ENCODE data around the gene MET. TPM values are rescaled to one million over a fixed set of nuclear protein-coding genes. Genes with fewer than 3 reads are reported as not detected.

MET gene
- total RNA-seq, 1 donor from 2014 or later: 15.2 TPM

GRCh38 chr7:116784647-116785046 is 112.7 kb downstream of the MET start:
- H3K4me3 ChIP-seq: no peak overlapping the region
- DNase-seq (ENCODE audit: extremely low spot score in 2 of 2): no peak
- no peaks in the 10 kb centered on the region for H3K9me3 ChIP-seq
- no peaks in the 10 kb centered on the region for H3K27me3 ChIP-seq
- intact Hi-C loops (cut with DNase I): loop anchor here (10.0 kb wide), 1 partner anchor 110 kb away; the partner anchor contains the start of gene MET
- TF ChIP-seq POLR2AphosphoS5 (IDR thresholded peaks at IDR 0.05; ENCODE audit: insufficient read depth in 1 of 2, low read depth in 1 of 2) (no peak), POLR2A (IDR thresholded peaks at IDR 0.05) (no peak)
- TF ChIP-seq, protein P1, sequence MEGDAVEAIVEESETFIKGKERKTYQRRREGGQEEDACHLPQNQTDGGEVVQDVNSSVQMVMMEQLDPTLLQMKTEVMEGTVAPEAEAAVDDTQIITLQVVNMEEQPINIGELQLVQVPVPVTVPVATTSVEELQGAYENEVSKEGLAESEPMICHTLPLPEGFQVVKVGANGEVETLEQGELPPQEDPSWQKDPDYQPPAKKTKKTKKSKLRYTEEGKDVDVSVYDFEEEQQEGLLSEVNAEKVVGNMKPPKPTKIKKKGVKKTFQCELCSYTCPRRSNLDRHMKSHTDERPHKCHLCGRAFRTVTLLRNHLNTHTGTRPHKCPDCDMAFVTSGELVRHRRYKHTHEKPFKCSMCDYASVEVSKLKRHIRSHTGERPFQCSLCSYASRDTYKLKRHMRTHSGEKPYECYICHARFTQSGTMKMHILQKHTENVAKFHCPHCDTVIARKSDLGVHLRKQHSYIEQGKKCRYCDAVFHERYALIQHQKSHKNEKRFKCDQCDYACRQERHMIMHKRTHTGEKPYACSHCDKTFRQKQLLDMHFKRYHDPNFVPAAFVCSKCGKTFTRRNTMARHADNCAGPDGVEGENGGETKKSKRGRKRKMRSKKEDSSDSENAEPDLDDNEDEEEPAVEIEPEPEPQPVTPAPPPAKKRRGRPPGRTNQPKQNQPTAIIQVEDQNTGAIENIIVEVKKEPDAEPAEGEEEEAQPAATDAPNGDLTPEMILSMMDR (IDR thresholded peaks at IDR 0.05): no peak
- peaks cover 14% of the 10 kb centered on the region for H3K4me1 ChIP-seq
- H3K36me3 ChIP-seq: no peaks in the 10 kb centered on the region
- H3K27ac ChIP-seq: no peak overlapping the region

GRCh38 chr7:116785843-116786242 is 113.8 kb downstream of the MET start:
- DNase-seq (ENCODE audit: extremely low spot score in 2 of 2): no peak
- intact Hi-C loops (cut with DNase I): loop anchor here (10.0 kb wide), 1 partner anchor 111 kb away; the partner anchor contains the start of gene MET
- no peak overlapping the region for H3K4me3 ChIP-seq
- no peaks in the 10 kb centered on the region for H3K27me3 ChIP-seq
- H3K9me3 ChIP-seq: no peaks in the 10 kb centered on the region
- no peaks in the 10 kb centered on the region for H3K36me3 ChIP-seq
- no peak overlapping the region for H3K27ac ChIP-seq
- H3K4me1 ChIP-seq: peaks cover 8% of the 10 kb centered on the region
- TF ChIP-seq POLR2A (IDR thresholded peaks at IDR 0.05) (no peak), POLR2AphosphoS5 (IDR thresholded peaks at IDR 0.05; ENCODE audit: insufficient read depth in 1 of 2, low read depth in 1 of 2) (no peak)
- TF ChIP-seq, protein P1 (IDR thresholded peaks at IDR 0.05): no peak

- TF ChIP-seq POLR2A (IDR thresholded peaks at IDR 0.05) (no peak), POLR2AphosphoS5 (IDR thresholded peaks at IDR 0.05; ENCODE audit: insufficient read depth in 1 of 2, low read depth in 1 of 2) (no peak)
- TF ChIP-seq, protein P1 (IDR thresholded peaks at IDR 0.05): no peak
- peaks cover 3% of the 10 kb centered on the region for H3K4me1 ChIP-seq
- no peak overlapping the region for H3K4me3 ChIP-seq
- no peak for DNase-seq (ENCODE audit: extremely low spot score in 2 of 2)
- H3K9me3 ChIP-seq: no peaks in the 10 kb centered on the region
- no peaks in the 10 kb centered on the region for H3K36me3 ChIP-seq
- no peaks in the 10 kb centered on the region for H3K27me3 ChIP-seq
- H3K27ac ChIP-seq: no peak overlapping the region
- intact Hi-C loops (cut with DNase I): loop anchor here (10.0 kb wide), 1 partner anchor 112 kb away; the partner anchor contains the start of gene MET
Observed at GRCh38 chr7:116786791-116787443, 114.9 kb downstream of the MET start.

DNA sequence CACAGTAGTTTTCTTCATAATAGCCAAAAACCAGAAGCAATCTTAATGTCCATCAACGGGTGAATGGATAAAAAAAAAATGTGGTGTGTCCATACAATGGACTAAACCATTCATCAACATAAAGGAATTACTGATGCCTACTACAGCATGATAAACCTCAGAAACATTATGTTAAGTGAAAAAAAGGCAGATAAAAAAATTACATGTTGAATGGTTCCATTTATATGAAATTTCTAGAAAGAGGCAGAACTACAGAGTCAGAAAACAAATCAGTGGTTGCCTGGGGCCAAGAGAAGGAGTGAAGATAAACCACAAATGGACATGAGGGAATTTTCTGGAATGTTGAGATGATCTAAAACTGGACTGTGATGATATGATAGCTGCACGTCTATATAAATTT is 115.9 kb downstream of the MET start:
- intact Hi-C loops (cut with DNase I): loop anchor here (10.0 kb wide), 1 partner anchor 113 kb away; the partner anchor contains the start of gene MET
- no peak for DNase-seq (ENCODE audit: extremely low spot score in 2 of 2)
- Histone ChIP-seq H3K27me3 (no peaks in the 10 kb centered on the region), H3K9me3 (no peaks in the 10 kb centered on the region), H3K4me3 (no peak overlapping the region), H3K27ac (no peak overlapping the region), H3K36me3 (no peaks in the 10 kb centered on the region), H3K4me1 (no peaks in the 10 kb centered on the region)
- TF ChIP-seq POLR2A (IDR thresholded peaks at IDR 0.05) (no peak), POLR2AphosphoS5 (IDR thresholded peaks at IDR 0.05; ENCODE audit: insufficient read depth in 1 of 2, low read depth in 1 of 2) (no peak)
- TF ChIP-seq, protein P1 (IDR thresholded peaks at IDR 0.05): no peak

DNA sequence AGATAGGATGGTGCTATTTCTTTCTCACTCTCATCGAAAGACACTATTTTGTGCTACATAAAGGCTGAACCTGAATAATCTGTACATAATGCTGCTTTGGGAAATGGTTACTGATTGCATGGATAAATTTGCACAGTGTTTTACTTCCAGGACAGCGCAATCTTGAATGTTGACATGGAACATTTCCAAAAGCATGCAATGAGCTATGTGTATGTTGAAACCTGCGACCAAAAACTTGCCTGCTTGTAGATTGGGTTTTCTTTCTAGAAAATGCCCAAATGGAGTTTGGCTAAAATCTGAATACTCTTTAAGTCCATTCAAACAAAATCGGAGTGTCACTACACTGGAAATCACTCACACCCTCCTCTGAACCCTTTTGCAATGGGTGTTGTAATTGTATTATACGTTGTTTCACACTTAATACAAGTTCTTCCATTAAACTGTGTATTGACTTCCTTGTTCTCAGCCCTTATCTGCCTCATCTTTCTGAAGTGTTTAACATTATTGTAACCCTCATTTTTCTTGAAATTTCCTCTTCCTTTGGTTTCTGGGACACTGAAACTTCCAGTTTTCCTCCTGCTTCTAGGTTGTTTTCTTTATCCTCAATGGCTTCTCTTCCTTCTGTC is 116.7 kb downstream of the MET start:
- H3K4me3 ChIP-seq: no peak overlapping the region
- intact Hi-C loops (cut with DNase I): loop anchor here (10.0 kb wide), 1 partner anchor 114 kb away; the partner anchor contains the start of gene MET
- H3K27ac ChIP-seq: no peak overlapping the region
- H3K9me3 ChIP-seq: no peaks in the 10 kb centered on the region
- no peaks in the 10 kb centered on the region for H3K36me3 ChIP-seq
- H3K27me3 ChIP-seq: no peaks in the 10 kb centered on the region
- no peak for DNase-seq (ENCODE audit: extremely low spot score in 2 of 2)
- no peak for TF ChIP-seq POLR2AphosphoS5 (IDR thresholded peaks at IDR 0.05; ENCODE audit: insufficient read depth in 1 of 2, low read depth in 1 of 2)
- TF ChIP-seq, protein P1 (IDR thresholded peaks at IDR 0.05): no peak
- TF ChIP-seq POLR2A (IDR thresholded peaks at IDR 0.05): no peak
- H3K4me1 ChIP-seq: no peaks in the 10 kb centered on the region
